CD4-positive, alpha-beta T cell treated with Interleukin-1 beta for 1 hour (primary cell): ENCODE measurements around the gene IMP4.

Source experiments
- DNase-seq, 2 donors: peaks; one replicate each; pipeline ENCODE4 v3.0.0-alpha.2; 2020 to 2022

IMP4 gene

GRCh38 chr2:130358420-130359350 lies 16.0 kb downstream of the IMP4 start:
- no peak for DNase-seq

GRCh38 chr2:130359466-130359865 lies 16.8 kb downstream of the IMP4 start:
- no peak for DNase-seq

- DNase-seq, result no peak
These were observed 20.8 kb downstream of the IMP4 start for GRCh38 chr2:130363479-130363878.

- no peak for DNase-seq
These were observed 22.4 kb downstream of the IMP4 start for GRCh38 chr2:130365075-130365474.

- DNase-seq, result no peak
These were observed 23.3 kb downstream of the IMP4 start for GRCh38 chr2:130365963-130366362.

GRCh38 chr2:130366720-130367119 lies 24.0 kb downstream of the IMP4 start:
- DNase-seq, result no peak

- no peak for DNase-seq
These were observed 26.1 kb downstream of the IMP4 start for GRCh38 chr2:130368786-130369185.

- no peak for DNase-seq
These were observed 26.7 kb downstream of the IMP4 start for GRCh38 chr2:130369311-130369964.

GRCh38 chr2:130369965-130370341 lies 27.3 kb downstream of the IMP4 start:
- DNase-seq, result no peak

- DNase-seq, result peak; percentile 40 to 63
These were observed 27.8 kb downstream of the IMP4 start for GRCh38 chr2:130370490-130370889.

GRCh38 chr2:130371723-130372054 lies 29.0 kb downstream of the IMP4 start:
- DNase-seq, result no peak

GRCh38 chr2:130372055-130372832 lies 29.5 kb downstream of the IMP4 start:
- DNase-seq, result peak; percentile 66 to 71

GRCh38 chr2:130372833-130373807 lies 30.4 kb downstream of the IMP4 start:
- no peak for DNase-seq

GRCh38 chr2:130373808-130374365 lies 31.2 kb downstream of the IMP4 start:
- DNase-seq, result no peak

GRCh38 chr2:130374587-130375290 lies 32.0 kb downstream of the IMP4 start:
- DNase-seq, result no peak

- no peak for DNase-seq
These were observed 32.9 kb downstream of the IMP4 start for GRCh38 chr2:130375291-130376266.

- DNase-seq, result no peak
These were observed 34.0 kb downstream of the IMP4 start for GRCh38 chr2:130376433-130377293.

GRCh38 chr2:130377491-130377890 lies 34.8 kb downstream of the IMP4 start:
- DNase-seq, result no peak
